K562 (cell line): Measurements from ENCODE around the gene KIF6. TPM values are rescaled to one million over a fixed set of nuclear protein-coding genes. Genes with fewer than 3 reads are reported as not detected.

ENCODE experiments used
- FOXJ3 ChIP-seq: sonication (generic); formaldehyde crosslinking; IDR thresholded peaks from 2 replicates; pipeline ENCODE4 v1.4.0; 2020; ENCODE audit warnings: mild to moderate bottlenecking, missing genetic modification reagents
- NR4A1 ChIP-seq, 2 experiments: fragments of 250-450 bp in 1 of 2; fragments of 450-650 bp in 1 of 2; sonication (Bioruptor Pico) in 1 of 2; IDR thresholded peaks; 2 replicates each; pipeline versions ENCODE4 v1.4.0 to v1.6.1; 2016 to 2020; ENCODE audit warnings: mild to moderate bottlenecking in 2 of 2, missing compliant biosample characterization in 1 of 2, missing genetic modification characterization in 1 of 2, moderate library complexity in 1 of 2
- SPI1 ChIP-seq: IDR thresholded peaks from 2 replicates; pipeline ENCODE4 v1.6.1; 2011; ENCODE audit warnings: low read depth, low read length, control low read depth, borderline replicate concordance
- ZNF324 ChIP-seq: fragments of 250-450 bp; sonication (Bioruptor Pico); IDR thresholded peaks from 2 replicates; pipeline ENCODE4 v1.4.0; 2020; ENCODE audit warnings: mild to moderate bottlenecking
- ZNF75A ChIP-seq: fragments of 450-650 bp; formaldehyde crosslinking; IDR thresholded peaks from 2 replicates; pipeline ENCODE4 v1.4.0; 2020; ENCODE audit warnings: mild to moderate bottlenecking
- polyA plus RNA-seq, 8 experiments: library from polyadenylated mRNA; depleted of rRNA in 4 of 8; stranded (reverse) in 5 of 8; unstranded in 3 of 8; fragments of >200 nt; fragmentation: Nextera tagmentation in 2 of 8; fragmentation: Illumina TruSeq in 1 of 8; extraction: Ambion mirVana in 2 of 8; extraction: Trizol in 1 of 8; gene quantifications; 2 replicates each; pipeline versions ENCODE4 v1.2.1 to v1.2.3, GENCODE V29; 2011 to 2014; ENCODE audit warnings: inconsistent platforms in 1 of 8, missing spikeins in 1 of 8
- total RNA-seq, 7 experiments: library from RNA; depleted of rRNA in 6 of 7; stranded (reverse); fragments of >200 nt in 6 of 7; fragmentation: Illumina TruSeq in 2 of 7; extraction: Trizol in 2 of 7; gene quantifications; 2 replicates each; pipeline versions ENCODE4 v1.2.1 to v1.2.3, GENCODE V29; 2011 to 2021; ENCODE audit warnings: low replicate concordance in 1 of 7
- TF ChIP-seq, protein P1 (sequence below), 2 experiments: fragments of 450-650 bp; IDR thresholded peaks; 2 replicates each; pipeline ENCODE4 v1.6.1; 2018; ENCODE audit warnings: mild to moderate bottlenecking in 2 of 2, low read depth in 1 of 2; ENCODE audit not compliant: partially characterized antibody in 2 of 2
- TF ChIP-seq, protein P2 (sequence below): fragments of 250-450 bp; sonication (Bioruptor Pico); IDR thresholded peaks from 2 replicates; pipeline ENCODE4 v1.5.0; 2021
- TF ChIP-seq, protein P3 (sequence below): fragments of 450-650 bp; IDR thresholded peaks from one replicate; pipeline ENCODE4 v1.6.1; 2018; ENCODE audit warnings: mild to moderate bottlenecking, moderate library complexity; ENCODE audit not compliant: partially characterized antibody

KIF6 gene
- total and polyA plus RNA-seq, 9 of the 15 experiments (the other 6 are each of a cell fraction or from before 2014, with no cell fraction given) = not detected

DNA sequence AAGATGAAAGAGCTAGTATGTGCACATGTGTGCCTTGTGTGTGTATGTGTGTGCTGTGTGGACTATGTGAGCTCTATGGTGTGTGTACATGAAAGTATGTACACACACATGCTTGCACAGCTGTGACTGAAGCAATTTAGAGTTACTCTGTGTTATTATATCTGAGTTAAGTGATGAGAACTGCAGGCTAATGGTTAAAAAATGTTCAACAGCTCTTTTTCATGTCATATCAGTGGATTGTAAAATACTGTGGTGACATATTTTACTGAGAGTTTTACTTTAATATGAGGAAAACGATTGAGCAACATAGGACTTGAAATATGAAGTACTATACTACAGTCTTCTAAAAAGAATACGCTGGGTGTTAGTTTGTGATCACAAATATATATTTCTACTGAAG is 207.0 kb downstream of the KIF6 start (continued):
- TF ChIP-seq, protein P1, sequence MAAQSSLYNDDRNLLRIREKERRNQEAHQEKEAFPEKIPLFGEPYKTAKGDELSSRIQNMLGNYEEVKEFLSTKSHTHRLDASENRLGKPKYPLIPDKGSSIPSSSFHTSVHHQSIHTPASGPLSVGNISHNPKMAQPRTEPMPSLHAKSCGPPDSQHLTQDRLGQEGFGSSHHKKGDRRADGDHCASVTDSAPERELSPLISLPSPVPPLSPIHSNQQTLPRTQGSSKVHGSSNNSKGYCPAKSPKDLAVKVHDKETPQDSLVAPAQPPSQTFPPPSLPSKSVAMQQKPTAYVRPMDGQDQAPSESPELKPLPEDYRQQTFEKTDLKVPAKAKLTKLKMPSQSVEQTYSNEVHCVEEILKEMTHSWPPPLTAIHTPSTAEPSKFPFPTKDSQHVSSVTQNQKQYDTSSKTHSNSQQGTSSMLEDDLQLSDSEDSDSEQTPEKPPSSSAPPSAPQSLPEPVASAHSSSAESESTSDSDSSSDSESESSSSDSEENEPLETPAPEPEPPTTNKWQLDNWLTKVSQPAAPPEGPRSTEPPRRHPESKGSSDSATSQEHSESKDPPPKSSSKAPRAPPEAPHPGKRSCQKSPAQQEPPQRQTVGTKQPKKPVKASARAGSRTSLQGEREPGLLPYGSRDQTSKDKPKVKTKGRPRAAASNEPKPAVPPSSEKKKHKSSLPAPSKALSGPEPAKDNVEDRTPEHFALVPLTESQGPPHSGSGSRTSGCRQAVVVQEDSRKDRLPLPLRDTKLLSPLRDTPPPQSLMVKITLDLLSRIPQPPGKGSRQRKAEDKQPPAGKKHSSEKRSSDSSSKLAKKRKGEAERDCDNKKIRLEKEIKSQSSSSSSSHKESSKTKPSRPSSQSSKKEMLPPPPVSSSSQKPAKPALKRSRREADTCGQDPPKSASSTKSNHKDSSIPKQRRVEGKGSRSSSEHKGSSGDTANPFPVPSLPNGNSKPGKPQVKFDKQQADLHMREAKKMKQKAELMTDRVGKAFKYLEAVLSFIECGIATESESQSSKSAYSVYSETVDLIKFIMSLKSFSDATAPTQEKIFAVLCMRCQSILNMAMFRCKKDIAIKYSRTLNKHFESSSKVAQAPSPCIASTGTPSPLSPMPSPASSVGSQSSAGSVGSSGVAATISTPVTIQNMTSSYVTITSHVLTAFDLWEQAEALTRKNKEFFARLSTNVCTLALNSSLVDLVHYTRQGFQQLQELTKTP (IDR thresholded peaks at IDR 0.05; ENCODE audit: low read depth in 1 of 2, partially characterized antibody in 2 of 2) = no peak
- TF ChIP-seq NR4A1 (CRISPR knock-in tag; IDR thresholded peaks at IDR 0.05) = no peak
- no peak for TF ChIP-seq NR4A1 (tag; IDR thresholded peaks at IDR 0.05)
- TF ChIP-seq, protein P2, sequence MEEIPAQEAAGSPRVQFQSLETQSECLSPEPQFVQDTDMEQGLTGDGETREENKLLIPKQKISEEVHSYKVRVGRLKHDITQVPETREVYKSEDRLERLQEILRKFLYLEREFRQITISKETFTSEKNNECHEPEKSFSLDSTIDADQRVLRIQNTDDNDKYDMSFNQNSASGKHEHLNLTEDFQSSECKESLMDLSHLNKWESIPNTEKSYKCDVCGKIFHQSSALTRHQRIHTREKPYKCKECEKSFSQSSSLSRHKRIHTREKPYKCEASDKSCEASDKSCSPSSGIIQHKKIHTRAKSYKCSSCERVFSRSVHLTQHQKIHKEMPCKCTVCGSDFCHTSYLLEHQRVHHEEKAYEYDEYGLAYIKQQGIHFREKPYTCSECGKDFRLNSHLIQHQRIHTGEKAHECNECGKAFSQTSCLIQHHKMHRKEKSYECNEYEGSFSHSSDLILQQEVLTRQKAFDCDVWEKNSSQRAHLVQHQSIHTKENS (CRISPR knock-in tag) = no peak
- TF ChIP-seq SPI1 = no peak
- no peak for TF ChIP-seq FOXJ3 (CRISPR knock-in tag)
- no peak for TF ChIP-seq ZNF324 (CRISPR knock-in tag)
- TF ChIP-seq ZNF75A (CRISPR knock-in tag) = no peak
- TF ChIP-seq, protein P3, sequence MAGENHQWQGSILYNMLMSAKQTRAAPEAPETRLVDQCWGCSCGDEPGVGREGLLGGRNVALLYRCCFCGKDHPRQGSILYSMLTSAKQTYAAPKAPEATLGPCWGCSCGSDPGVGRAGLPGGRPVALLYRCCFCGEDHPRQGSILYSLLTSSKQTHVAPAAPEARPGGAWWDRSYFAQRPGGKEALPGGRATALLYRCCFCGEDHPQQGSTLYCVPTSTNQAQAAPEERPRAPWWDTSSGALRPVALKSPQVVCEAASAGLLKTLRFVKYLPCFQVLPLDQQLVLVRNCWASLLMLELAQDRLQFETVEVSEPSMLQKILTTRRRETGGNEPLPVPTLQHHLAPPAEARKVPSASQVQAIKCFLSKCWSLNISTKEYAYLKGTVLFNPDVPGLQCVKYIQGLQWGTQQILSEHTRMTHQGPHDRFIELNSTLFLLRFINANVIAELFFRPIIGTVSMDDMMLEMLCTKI = no peak
